ENCODE measurements around the gene EIF5. TPM values are rescaled to one million over a fixed set of nuclear protein-coding genes. Genes with fewer than 3 reads are reported as not detected.

The EIF5 gene
- total and polyA plus RNA-seq, 2 of the 4 experiments (the other 2 are of a cell fraction): 181 to 241 TPM

DNA sequence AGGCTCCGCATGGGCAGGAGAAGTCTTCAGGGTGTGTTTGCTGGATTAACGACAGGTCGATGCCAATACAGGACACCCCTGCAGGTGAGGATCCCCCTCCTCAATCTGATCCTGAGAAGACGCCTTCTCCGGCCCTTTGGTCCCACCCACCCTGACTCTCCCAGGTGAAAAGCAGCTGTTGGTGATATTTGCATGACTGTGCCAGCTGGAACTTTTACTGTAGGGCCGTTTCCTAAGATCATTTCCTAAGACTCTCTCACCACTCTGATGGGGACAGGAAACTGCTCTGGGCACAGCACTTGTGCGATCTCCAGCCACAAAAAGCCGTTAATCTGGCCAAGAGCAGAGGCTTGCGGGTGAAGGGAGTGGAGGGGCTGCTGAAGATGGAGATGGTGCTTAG is 16.8 kb upstream of the EIF5 start:
- ATAC-seq (ENCODE audit: low read depth): no peak
- TF ChIP-seq ELK1 (IDR thresholded peaks at IDR 0.05; ENCODE audit: borderline replicate concordance, low read depth, low read length): no peak
- no peak for TF ChIP-seq RFX5 (IDR thresholded peaks at IDR 0.05; ENCODE audit: low read depth, low read length)
- TF ChIP-seq, protein P1, sequence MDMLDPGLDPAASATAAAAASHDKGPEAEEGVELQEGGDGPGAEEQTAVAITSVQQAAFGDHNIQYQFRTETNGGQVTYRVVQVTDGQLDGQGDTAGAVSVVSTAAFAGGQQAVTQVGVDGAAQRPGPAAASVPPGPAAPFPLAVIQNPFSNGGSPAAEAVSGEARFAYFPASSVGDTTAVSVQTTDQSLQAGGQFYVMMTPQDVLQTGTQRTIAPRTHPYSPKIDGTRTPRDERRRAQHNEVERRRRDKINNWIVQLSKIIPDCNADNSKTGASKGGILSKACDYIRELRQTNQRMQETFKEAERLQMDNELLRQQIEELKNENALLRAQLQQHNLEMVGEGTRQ (IDR thresholded peaks at IDR 0.05; ENCODE audit: low read depth, low read length): no peak
- no peak for TF ChIP-seq MAZ (IDR thresholded peaks at IDR 0.05; ENCODE audit: borderline replicate concordance, low read depth, low read length)
- no peak for TF ChIP-seq BHLHE40 (IDR thresholded peaks at IDR 0.05; ENCODE audit: low read depth, low read length)
- no peak for TF ChIP-seq RAD21 (IDR thresholded peaks at IDR 0.05; ENCODE audit: low read length)
- no peak for TF ChIP-seq SMC3 (IDR thresholded peaks at IDR 0.05; ENCODE audit: low read depth, low read length)
- intact Hi-C loops (cut with micrococcal nuclease): no loop called here
- H3K4me1 ChIP-seq (ENCODE audit: control insufficient read depth, insufficient read depth, low read length): peaks cover 3% of the 10 kb centered on the region
- peaks cover 5% of the 10 kb centered on the region for H3K27me3 ChIP-seq (ENCODE audit: control insufficient read depth, insufficient read depth, low read length)
- H3K9ac ChIP-seq (ENCODE audit: low read depth, low read length): no peak overlapping the region
- H3K36me3 ChIP-seq (ENCODE audit: control insufficient read depth, insufficient read depth, low read length): no peaks in the 10 kb centered on the region
- no peak overlapping the region for H3K14ac ChIP-seq (replicated peaks; ENCODE audit: low read depth, low read length)
- no peaks in the 10 kb centered on the region for H4K20me1 ChIP-seq (ENCODE audit: insufficient read depth, low read length)
- ChIA-PET CTCF (no interaction called here), POLR2A (ENCODE audit: unreplicated experiment) (interaction anchor here (0.6 kb wide), 1 partner anchor 26 kb away, joined by 3 read pairs; no protein-coding TSS in a partner anchor)
- H2AK5ac ChIP-seq (ENCODE audit: low read depth, low read length): no peak overlapping the region
- no peak overlapping the region for H4K8ac ChIP-seq (ENCODE audit: low read depth in 2 of 2, low read length in 2 of 2)
- H3K56ac ChIP-seq (ENCODE audit: extremely low read depth, insufficient read depth, low read length): no peak overlapping the region
- no peak overlapping the region for H2BK120ac ChIP-seq (ENCODE audit: low read depth, low read length)
- no TSS peak for BruUV-seq (replicated peaks)
- H4K91ac ChIP-seq (ENCODE audit: insufficient read depth, low read depth, low read length): no peak overlapping the region
- no peak overlapping the region for H2AK9ac ChIP-seq (replicated peaks; ENCODE audit: low read depth, low read length, poor library complexity)
- H2AFZ ChIP-seq (replicated peaks; ENCODE audit: low read length, poor library complexity): peak overlapping the region; percentile 67
- no peaks in the 10 kb centered on the region for H3K9me3 ChIP-seq (ENCODE audit: control insufficient read depth, insufficient read depth, low read length)
- no peaks in the 10 kb centered on the region for H3K79me1 ChIP-seq (ENCODE audit: low read depth in 1 of 2, low read length in 2 of 2)
- H3K18ac ChIP-seq (ENCODE audit: low read depth, low read length): no peak overlapping the region
- H2BK15ac ChIP-seq (ENCODE audit: low read depth, low read length): no peak overlapping the region
- H3K4me3 ChIP-seq (ENCODE audit: insufficient read depth, low read depth, low read length): no peak overlapping the region
- no peak overlapping the region for H3K27ac ChIP-seq (ENCODE audit: insufficient read depth, low read length)
- H2BK20ac ChIP-seq (ENCODE audit: low read depth, low read length): no peak overlapping the region
- in situ Hi-C loops (cut with MboI; ENCODE audit: low sequenced_read_pairs): no loop called here
- no peaks in the 10 kb centered on the region for H3K9me1 ChIP-seq (ENCODE audit: insufficient read depth, low read length)
- no peak overlapping the region for H3K4me2 ChIP-seq (ENCODE audit: low read depth, low read length)
- 53% methylated on average over 3 of the region's 9 CpGs; no CpG with 5 or more reads in 1 of the 2 experiments for WGBS, 2 experiments (ENCODE audit: extremely low coverage in 2 of 2, insufficient read length in 1 of 2)
- no peak overlapping the region for H3K4ac ChIP-seq (ENCODE audit: low read depth, low read length)
- no peak overlapping the region for H2BK5ac ChIP-seq (ENCODE audit: low read depth, low read length, poor library complexity, severe bottlenecking)
- no peak overlapping the region for H4K5ac ChIP-seq (ENCODE audit: low read depth, low read length)
- dilution Hi-C loops (cut with HindIII; ENCODE audit: low sequenced_read_pairs, unreplicated experiment): no loop called here
- no peak for DNase-seq
- no peak overlapping the region for H3K23ac ChIP-seq (ENCODE audit: low read depth, low read length)
